Liver (tissue), 9 donors: Measurements from ENCODE around the gene CBFB. TPM values are rescaled to one million over a fixed set of nuclear protein-coding genes. Genes with fewer than 3 reads are reported as not detected.

Source experiments
- DNase-seq: peaks from one replicate; pipeline ENCODE4 v3.0.0-alpha.2; 2017; ENCODE audit warnings: low spot score
- H3K27ac ChIP-seq, 2 donors: one replicate each; pipeline ENCODE4 v1.7.0; 2013; ENCODE audit warnings: inconsistent platforms in 2 of 2, low read length in 2 of 2, control low read depth in 1 of 2, low read depth in 1 of 2, mild to moderate bottlenecking in 1 of 2
- H3K27me3 ChIP-seq, 4 donors: one replicate each; pipeline versions ENCODE4 v1.6.1 to v1.7.0; 2013; ENCODE audit warnings: low read length in 3 of 4, inconsistent platforms in 1 of 4, mild to moderate bottlenecking in 1 of 4, moderate library complexity in 1 of 4; ENCODE audit not compliant: control insufficient read depth in 4 of 4, insufficient read depth in 4 of 4
- H3K36me3 ChIP-seq, 4 donors: one replicate each; pipeline versions ENCODE4 v1.6.1 to v1.7.0; 2013; ENCODE audit warnings: low read length in 3 of 4, mild to moderate bottlenecking in 3 of 4, low read depth in 1 of 4, moderate library complexity in 1 of 4; ENCODE audit not compliant: control insufficient read depth in 4 of 4, insufficient read depth in 3 of 4
- H3K4me1 ChIP-seq, 4 donors: one replicate each; pipeline versions ENCODE4 v1.6.1 to v1.7.0; 2013; ENCODE audit warnings: low read length in 3 of 4, mild to moderate bottlenecking in 3 of 4, moderate library complexity in 1 of 4; ENCODE audit not compliant: control insufficient read depth in 4 of 4, insufficient read depth in 4 of 4
- H3K4me3 ChIP-seq, 3 donors: one replicate each; pipeline versions ENCODE4 v1.6.1 to v1.7.0; 2013; ENCODE audit warnings: low read length in 3 of 3, control low read depth in 1 of 3, low read depth in 1 of 3, mild to moderate bottlenecking in 1 of 3
- H3K9ac ChIP-seq, 2 donors: one replicate each; pipeline ENCODE4 v1.7.0; 2013; ENCODE audit warnings: low read length in 2 of 2, mild to moderate bottlenecking in 2 of 2, moderate library complexity in 2 of 2, control low read depth in 1 of 2, low read depth in 1 of 2
- H3K9me3 ChIP-seq, 4 donors: one replicate each; pipeline versions ENCODE4 v1.6.1 to v1.7.0; 2013; ENCODE audit warnings: low read length in 3 of 4; ENCODE audit not compliant: control insufficient read depth in 4 of 4
- EGR1 ChIP-seq, 2 donors: IDR thresholded peaks; 2 replicates each; pipeline ENCODE4 v1.6.1; 2016 to 2018; ENCODE audit warnings: antibody characterized with exemption in 2 of 2, low read depth in 2 of 2
- FOXA2 ChIP-seq: IDR thresholded peaks from 2 replicates; pipeline ENCODE4 v1.6.1; 2016; ENCODE audit warnings: antibody characterized with exemption
- HNF4A ChIP-seq, 2 donors: conservative IDR thresholded peaks; 2 replicates each; pipeline ENCODE4 v1.6.1; 2016; ENCODE audit warnings: antibody characterized with exemption in 2 of 2, mild to moderate bottlenecking in 2 of 2
- HNF4G ChIP-seq: IDR thresholded peaks from 2 replicates; pipeline ENCODE4 v1.6.1; 2016; ENCODE audit warnings: antibody characterized with exemption
- JUND ChIP-seq, 2 donors: IDR thresholded peaks; 2 replicates each; pipeline ENCODE4 v1.6.1; 2016; ENCODE audit warnings: antibody characterized with exemption in 2 of 2
- NR2F2 ChIP-seq: IDR thresholded peaks from 2 replicates; pipeline ENCODE4 v1.6.1; 2016; ENCODE audit warnings: antibody characterized with exemption
- RAD21 ChIP-seq, 2 donors: IDR thresholded peaks; 2 replicates each; pipeline ENCODE4 v1.6.1; 2016; ENCODE audit warnings: antibody characterized with exemption in 2 of 2, mild to moderate bottlenecking in 2 of 2
- RXRA ChIP-seq, 2 donors: IDR thresholded peaks; 2 replicates each; pipeline ENCODE4 v1.6.1; 2017 to 2018; ENCODE audit warnings: antibody characterized with exemption in 2 of 2, mild to moderate bottlenecking in 1 of 2
- SP1 ChIP-seq: IDR thresholded peaks from 2 replicates; pipeline ENCODE4 v1.6.1; 2018; ENCODE audit warnings: antibody characterized with exemption, mild to moderate bottlenecking
- TAF1 ChIP-seq: conservative IDR thresholded peaks from 2 replicates; pipeline ENCODE4 v1.6.1; 2016; ENCODE audit warnings: antibody characterized with exemption, mild to moderate bottlenecking
- YY1 ChIP-seq: IDR thresholded peaks from 2 replicates; pipeline ENCODE4 v1.6.1; 2016; ENCODE audit warnings: antibody characterized with exemption, mild to moderate bottlenecking
- polyA plus RNA-seq, 2 donors: library from polyadenylated mRNA; stranded (reverse) in 1 of 2; unstranded in 1 of 2; fragments of 200-250 nt in 1 of 2; fragments of >200 nt in 1 of 2; fragmentation: Nextera tagmentation in 1 of 2; extraction: Ambion mirVana in 1 of 2; gene quantifications; one replicate each; pipeline versions ENCODE4 v1.2.1 to v1.2.3, GENCODE V29; 2013 to 2015
- total RNA-seq, 2 donors: library from RNA; depleted of rRNA; stranded (reverse); fragments of >200 nt; gene quantifications; one replicate each; pipeline ENCODE4 v1.2.3, GENCODE V29; 2014
- TF ChIP-seq, protein P1 (sequence below): IDR thresholded peaks from 2 replicates; pipeline ENCODE4 v1.6.1; 2016; ENCODE audit warnings: antibody characterized with exemption
- TF ChIP-seq, protein P2 (sequence below): fragments of 150-350 bp; IDR thresholded peaks from 2 replicates; pipeline ENCODE4 v1.5.1; 2017; ENCODE audit warnings: improper control_type of control experiment, low read depth, low read length; ENCODE audit not compliant: missing input control
- TF ChIP-seq, protein P3 (sequence below): IDR thresholded peaks from 2 replicates; pipeline ENCODE4 v1.6.1; 2016; ENCODE audit warnings: antibody characterized with exemption
- TF ChIP-seq, protein P4 (sequence below): IDR thresholded peaks from 2 replicates; pipeline ENCODE4 v1.6.1; 2016; ENCODE audit warnings: antibody characterized with exemption
- TF ChIP-seq, protein P5 (sequence below): IDR thresholded peaks from 2 replicates; pipeline ENCODE4 v1.6.1; 2016; ENCODE audit warnings: antibody characterized with exemption, mild to moderate bottlenecking
- donor health status: healthy.
- donor health status: healthy.
- donor health status: healthy.
- donor health status: healthy.
- donor health status: healthy.

Gene CBFB
- total and polyA plus RNA-seq, 4 donors = 6.8 to 19.3 (median 11.2) TPM

DNA sequence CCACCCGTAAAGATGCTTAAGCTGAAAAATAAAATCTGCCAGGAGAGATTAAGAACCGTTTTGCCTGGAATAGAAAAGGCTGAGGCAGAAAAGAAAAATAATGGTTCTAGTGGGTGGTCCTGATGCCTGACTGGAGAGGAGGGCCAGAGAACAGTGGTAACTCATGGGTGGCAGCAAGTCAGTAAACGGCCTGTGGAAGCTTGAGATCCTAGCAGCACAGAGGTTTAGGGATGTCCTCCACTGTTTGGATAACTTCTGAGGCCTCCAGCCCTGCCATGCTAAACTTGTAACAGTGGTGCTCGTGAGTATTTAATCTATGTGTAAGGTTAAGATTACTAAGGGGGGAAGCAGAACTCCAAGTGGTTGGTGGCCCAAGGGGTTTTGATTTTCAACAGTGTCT lies 59.6 kb downstream of the CBFB start (continued):
- TF ChIP-seq EGR1 (IDR thresholded peaks at IDR 0.05; ENCODE audit: low read depth in 2 of 2) = no peak

DNA sequence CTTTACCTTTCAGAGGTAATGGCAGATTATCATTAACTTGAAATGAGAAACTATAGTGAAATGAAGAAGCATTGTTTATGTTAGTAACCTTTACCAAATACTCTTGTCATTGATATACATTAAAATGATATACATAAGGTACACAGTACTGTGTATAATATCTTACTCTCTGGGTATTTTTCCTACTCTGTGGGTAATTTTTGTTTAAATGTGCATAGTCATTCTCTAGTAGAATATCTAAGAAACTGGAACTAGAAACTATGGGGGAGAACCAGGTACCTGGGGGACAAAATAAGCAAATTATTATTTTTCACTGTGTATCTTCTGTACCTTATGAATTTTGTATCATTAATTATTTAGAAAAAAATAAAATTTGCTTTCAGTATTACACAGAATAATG lies 60.2 kb downstream of the CBFB start:
- Histone ChIP-seq H3K4me1 (no peaks in the 10 kb centered on the region), H3K27ac (no peak overlapping the region), H3K9ac (no peak overlapping the region), H3K9me3 (no peaks in the 10 kb centered on the region), H3K27me3 (no peaks in the 10 kb centered on the region), H3K4me3 (no peak overlapping the region), H3K36me3 (peaks cover 0 to 3% (median 0%) of the 10 kb centered on the region in 4 donors)
- TF ChIP-seq, protein P1, sequence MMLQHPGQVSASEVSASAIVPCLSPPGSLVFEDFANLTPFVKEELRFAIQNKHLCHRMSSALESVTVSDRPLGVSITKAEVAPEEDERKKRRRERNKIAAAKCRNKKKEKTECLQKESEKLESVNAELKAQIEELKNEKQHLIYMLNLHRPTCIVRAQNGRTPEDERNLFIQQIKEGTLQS = no peak
- TF ChIP-seq, protein P2, sequence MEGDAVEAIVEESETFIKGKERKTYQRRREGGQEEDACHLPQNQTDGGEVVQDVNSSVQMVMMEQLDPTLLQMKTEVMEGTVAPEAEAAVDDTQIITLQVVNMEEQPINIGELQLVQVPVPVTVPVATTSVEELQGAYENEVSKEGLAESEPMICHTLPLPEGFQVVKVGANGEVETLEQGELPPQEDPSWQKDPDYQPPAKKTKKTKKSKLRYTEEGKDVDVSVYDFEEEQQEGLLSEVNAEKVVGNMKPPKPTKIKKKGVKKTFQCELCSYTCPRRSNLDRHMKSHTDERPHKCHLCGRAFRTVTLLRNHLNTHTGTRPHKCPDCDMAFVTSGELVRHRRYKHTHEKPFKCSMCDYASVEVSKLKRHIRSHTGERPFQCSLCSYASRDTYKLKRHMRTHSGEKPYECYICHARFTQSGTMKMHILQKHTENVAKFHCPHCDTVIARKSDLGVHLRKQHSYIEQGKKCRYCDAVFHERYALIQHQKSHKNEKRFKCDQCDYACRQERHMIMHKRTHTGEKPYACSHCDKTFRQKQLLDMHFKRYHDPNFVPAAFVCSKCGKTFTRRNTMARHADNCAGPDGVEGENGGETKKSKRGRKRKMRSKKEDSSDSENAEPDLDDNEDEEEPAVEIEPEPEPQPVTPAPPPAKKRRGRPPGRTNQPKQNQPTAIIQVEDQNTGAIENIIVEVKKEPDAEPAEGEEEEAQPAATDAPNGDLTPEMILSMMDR = no peak
- TF ChIP-seq NR2F2 (no peak), RXRA (IDR thresholded peaks at IDR 0.05) (no peak), JUND (IDR thresholded peaks at IDR 0.05) (no peak), HNF4G (no peak), YY1 (no peak), EGR1 (IDR thresholded peaks at IDR 0.05; ENCODE audit: low read depth in 2 of 2) (no peak), HNF4A (conservative IDR thresholded peaks at IDR 0.05) (no peak), RAD21 (IDR thresholded peaks at IDR 0.05) (no peak), FOXA2 (no peak), SP1 (no peak), TAF1 (no peak)
- TF ChIP-seq, protein P3, sequence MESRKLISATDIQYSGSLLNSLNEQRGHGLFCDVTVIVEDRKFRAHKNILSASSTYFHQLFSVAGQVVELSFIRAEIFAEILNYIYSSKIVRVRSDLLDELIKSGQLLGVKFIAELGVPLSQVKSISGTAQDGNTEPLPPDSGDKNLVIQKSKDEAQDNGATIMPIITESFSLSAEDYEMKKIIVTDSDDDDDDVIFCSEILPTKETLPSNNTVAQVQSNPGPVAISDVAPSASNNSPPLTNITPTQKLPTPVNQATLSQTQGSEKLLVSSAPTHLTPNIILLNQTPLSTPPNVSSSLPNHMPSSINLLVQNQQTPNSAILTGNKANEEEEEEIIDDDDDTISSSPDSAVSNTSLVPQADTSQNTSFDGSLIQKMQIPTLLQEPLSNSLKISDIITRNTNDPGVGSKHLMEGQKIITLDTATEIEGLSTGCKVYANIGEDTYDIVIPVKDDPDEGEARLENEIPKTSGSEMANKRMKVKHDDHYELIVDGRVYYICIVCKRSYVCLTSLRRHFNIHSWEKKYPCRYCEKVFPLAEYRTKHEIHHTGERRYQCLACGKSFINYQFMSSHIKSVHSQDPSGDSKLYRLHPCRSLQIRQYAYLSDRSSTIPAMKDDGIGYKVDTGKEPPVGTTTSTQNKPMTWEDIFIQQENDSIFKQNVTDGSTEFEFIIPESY = no peak
- TF ChIP-seq, protein P4, sequence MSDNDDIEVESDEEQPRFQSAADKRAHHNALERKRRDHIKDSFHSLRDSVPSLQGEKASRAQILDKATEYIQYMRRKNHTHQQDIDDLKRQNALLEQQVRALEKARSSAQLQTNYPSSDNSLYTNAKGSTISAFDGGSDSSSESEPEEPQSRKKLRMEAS = no peak
- TF ChIP-seq, protein P5, sequence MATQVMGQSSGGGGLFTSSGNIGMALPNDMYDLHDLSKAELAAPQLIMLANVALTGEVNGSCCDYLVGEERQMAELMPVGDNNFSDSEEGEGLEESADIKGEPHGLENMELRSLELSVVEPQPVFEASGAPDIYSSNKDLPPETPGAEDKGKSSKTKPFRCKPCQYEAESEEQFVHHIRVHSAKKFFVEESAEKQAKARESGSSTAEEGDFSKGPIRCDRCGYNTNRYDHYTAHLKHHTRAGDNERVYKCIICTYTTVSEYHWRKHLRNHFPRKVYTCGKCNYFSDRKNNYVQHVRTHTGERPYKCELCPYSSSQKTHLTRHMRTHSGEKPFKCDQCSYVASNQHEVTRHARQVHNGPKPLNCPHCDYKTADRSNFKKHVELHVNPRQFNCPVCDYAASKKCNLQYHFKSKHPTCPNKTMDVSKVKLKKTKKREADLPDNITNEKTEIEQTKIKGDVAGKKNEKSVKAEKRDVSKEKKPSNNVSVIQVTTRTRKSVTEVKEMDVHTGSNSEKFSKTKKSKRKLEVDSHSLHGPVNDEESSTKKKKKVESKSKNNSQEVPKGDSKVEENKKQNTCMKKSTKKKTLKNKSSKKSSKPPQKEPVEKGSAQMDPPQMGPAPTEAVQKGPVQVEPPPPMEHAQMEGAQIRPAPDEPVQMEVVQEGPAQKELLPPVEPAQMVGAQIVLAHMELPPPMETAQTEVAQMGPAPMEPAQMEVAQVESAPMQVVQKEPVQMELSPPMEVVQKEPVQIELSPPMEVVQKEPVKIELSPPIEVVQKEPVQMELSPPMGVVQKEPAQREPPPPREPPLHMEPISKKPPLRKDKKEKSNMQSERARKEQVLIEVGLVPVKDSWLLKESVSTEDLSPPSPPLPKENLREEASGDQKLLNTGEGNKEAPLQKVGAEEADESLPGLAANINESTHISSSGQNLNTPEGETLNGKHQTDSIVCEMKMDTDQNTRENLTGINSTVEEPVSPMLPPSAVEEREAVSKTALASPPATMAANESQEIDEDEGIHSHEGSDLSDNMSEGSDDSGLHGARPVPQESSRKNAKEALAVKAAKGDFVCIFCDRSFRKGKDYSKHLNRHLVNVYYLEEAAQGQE = no peak
- DNase-seq = no peak
